ENCODE measurements around the gene FAM180A. TPM values are rescaled to one million over a fixed set of nuclear protein-coding genes. Genes with fewer than 3 reads are reported as not detected.

Gene FAM180A
- total RNA-seq, 1 experiment from 2014 or later, result not detected

GRCh38 chr7:135789956-135790355, 41.3 kb upstream of the FAM180A start:
- ChIA-PET CTCF (interaction anchor here (0.9 to 1.4 kb wide), 2 partner anchors 85 to 109 kb away, joined by 3 read pairs; no protein-coding TSS in a partner anchor), POLR2A (no interaction called here)
- ATAC-seq (no peak), DNase-seq (ENCODE audit: low spot score) (no peak)
- peaks cover 14% of the 10 kb centered on the region for H3K9me3 Mint-ChIP-seq
- H3K4me3 Mint-ChIP-seq, result no peak overlapping the region
- 0 out of 2 replicates have a peak, but pooled peaks cover 5% of the 10 kb centered on the region for H3K4me1 Mint-ChIP-seq
- TF ChIP-seq CTCF (IDR thresholded peaks at IDR 0.05) (no peak), ZNF671 (CRISPR knock-in tag; IDR thresholded peaks at IDR 0.05) (no peak), ZNF263 (CRISPR knock-in tag; IDR thresholded peaks at IDR 0.05; ENCODE audit: low read depth) (no peak), OVOL2 (CRISPR knock-in tag; IDR thresholded peaks at IDR 0.05; ENCODE audit: borderline replicate concordance) (no peak), KAT7 (CRISPR knock-in tag; IDR thresholded peaks at IDR 0.05; ENCODE audit: borderline replicate concordance) (no peak), ZNF416 (CRISPR knock-in tag; IDR thresholded peaks at IDR 0.05) (no peak), PRRX2 (CRISPR knock-in tag; IDR thresholded peaks at IDR 0.05) (no peak), ERG (CRISPR knock-in tag; IDR thresholded peaks at IDR 0.05) (no peak), NFYB (CRISPR knock-in tag; conservative IDR thresholded peaks at IDR 0.05; ENCODE audit: low read depth) (no peak), HMGXB4 (CRISPR knock-in tag; IDR thresholded peaks at IDR 0.05) (no peak), ZBTB21 (CRISPR knock-in tag; IDR thresholded peaks at IDR 0.05; ENCODE audit: borderline replicate concordance) (no peak), CBFB (CRISPR knock-in tag; IDR thresholded peaks at IDR 0.05; ENCODE audit: low read depth) (no peak), ZNF232 (CRISPR knock-in tag; IDR thresholded peaks at IDR 0.05) (no peak), ELF4 (CRISPR knock-in tag; IDR thresholded peaks at IDR 0.05; ENCODE audit: low read depth) (no peak), CREB1 (CRISPR knock-in tag; IDR thresholded peaks at IDR 0.05) (no peak), ESRRA (CRISPR knock-in tag; IDR thresholded peaks at IDR 0.05; ENCODE audit: borderline replicate concordance) (no peak)
- TF ChIP-seq, protein P1, sequence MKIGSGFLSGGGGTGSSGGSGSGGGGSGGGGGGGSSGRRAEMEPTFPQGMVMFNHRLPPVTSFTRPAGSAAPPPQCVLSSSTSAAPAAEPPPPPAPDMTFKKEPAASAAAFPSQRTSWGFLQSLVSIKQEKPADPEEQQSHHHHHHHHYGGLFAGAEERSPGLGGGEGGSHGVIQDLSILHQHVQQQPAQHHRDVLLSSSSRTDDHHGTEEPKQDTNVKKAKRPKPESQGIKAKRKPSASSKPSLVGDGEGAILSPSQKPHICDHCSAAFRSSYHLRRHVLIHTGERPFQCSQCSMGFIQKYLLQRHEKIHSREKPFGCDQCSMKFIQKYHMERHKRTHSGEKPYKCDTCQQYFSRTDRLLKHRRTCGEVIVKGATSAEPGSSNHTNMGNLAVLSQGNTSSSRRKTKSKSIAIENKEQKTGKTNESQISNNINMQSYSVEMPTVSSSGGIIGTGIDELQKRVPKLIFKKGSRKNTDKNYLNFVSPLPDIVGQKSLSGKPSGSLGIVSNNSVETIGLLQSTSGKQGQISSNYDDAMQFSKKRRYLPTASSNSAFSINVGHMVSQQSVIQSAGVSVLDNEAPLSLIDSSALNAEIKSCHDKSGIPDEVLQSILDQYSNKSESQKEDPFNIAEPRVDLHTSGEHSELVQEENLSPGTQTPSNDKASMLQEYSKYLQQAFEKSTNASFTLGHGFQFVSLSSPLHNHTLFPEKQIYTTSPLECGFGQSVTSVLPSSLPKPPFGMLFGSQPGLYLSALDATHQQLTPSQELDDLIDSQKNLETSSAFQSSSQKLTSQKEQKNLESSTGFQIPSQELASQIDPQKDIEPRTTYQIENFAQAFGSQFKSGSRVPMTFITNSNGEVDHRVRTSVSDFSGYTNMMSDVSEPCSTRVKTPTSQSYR (CRISPR knock-in tag; IDR thresholded peaks at IDR 0.05), result no peak
- TF ChIP-seq, protein P2, sequence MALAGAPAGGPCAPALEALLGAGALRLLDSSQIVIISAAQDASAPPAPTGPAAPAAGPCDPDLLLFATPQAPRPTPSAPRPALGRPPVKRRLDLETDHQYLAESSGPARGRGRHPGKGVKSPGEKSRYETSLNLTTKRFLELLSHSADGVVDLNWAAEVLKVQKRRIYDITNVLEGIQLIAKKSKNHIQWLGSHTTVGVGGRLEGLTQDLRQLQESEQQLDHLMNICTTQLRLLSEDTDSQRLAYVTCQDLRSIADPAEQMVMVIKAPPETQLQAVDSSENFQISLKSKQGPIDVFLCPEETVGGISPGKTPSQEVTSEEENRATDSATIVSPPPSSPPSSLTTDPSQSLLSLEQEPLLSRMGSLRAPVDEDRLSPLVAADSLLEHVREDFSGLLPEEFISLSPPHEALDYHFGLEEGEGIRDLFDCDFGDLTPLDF (CRISPR knock-in tag; IDR thresholded peaks at IDR 0.05), result no peak
- TF ChIP-seq, protein P3, sequence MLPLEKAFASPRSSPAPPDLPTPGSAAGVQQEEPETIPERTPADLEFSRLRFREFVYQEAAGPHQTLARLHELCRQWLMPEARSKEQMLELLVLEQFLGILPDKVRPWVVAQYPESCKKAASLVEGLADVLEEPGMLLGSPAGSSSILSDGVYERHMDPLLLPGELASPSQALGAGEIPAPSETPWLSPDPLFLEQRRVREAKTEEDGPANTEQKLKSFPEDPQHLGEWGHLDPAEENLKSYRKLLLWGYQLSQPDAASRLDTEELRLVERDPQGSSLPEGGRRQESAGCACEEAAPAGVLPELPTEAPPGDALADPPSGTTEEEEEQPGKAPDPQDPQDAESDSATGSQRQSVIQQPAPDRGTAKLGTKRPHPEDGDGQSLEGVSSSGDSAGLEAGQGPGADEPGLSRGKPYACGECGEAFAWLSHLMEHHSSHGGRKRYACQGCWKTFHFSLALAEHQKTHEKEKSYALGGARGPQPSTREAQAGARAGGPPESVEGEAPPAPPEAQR (CRISPR knock-in tag; IDR thresholded peaks at IDR 0.05), result no peak
- TF ChIP-seq, protein P4, sequence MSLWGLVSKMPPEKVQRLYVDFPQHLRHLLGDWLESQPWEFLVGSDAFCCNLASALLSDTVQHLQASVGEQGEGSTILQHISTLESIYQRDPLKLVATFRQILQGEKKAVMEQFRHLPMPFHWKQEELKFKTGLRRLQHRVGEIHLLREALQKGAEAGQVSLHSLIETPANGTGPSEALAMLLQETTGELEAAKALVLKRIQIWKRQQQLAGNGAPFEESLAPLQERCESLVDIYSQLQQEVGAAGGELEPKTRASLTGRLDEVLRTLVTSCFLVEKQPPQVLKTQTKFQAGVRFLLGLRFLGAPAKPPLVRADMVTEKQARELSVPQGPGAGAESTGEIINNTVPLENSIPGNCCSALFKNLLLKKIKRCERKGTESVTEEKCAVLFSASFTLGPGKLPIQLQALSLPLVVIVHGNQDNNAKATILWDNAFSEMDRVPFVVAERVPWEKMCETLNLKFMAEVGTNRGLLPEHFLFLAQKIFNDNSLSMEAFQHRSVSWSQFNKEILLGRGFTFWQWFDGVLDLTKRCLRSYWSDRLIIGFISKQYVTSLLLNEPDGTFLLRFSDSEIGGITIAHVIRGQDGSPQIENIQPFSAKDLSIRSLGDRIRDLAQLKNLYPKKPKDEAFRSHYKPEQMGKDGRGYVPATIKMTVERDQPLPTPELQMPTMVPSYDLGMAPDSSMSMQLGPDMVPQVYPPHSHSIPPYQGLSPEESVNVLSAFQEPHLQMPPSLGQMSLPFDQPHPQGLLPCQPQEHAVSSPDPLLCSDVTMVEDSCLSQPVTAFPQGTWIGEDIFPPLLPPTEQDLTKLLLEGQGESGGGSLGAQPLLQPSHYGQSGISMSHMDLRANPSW (CRISPR knock-in tag; conservative IDR thresholded peaks at IDR 0.05; ENCODE audit: low read depth), result no peak
- no peak overlapping the region for H3K27ac Mint-ChIP-seq
- no peaks in the 10 kb centered on the region for H3K36me3 Mint-ChIP-seq
- no peaks in the 10 kb centered on the region; the same call in 1 of the 2 replicates for H3K27me3 Mint-ChIP-seq (ENCODE audit: low read depth)

All from WTC11 (cell line).